Stomach (tissue), 9 donors: Measurements from ENCODE around the gene LILRB3. TPM values are rescaled to one million over a fixed set of nuclear protein-coding genes. Genes with fewer than 3 reads are reported as not detected.

Experiments used
- DNase-seq, 2 donors: peaks; one replicate each; pipeline versions ENCODE4 v3.0.0 to v3.0.0-alpha.2; 2013 to 2019
- H3K27ac ChIP-seq, 5 donors: fragments of 200-600 bp in 4 of 5; sonication (generic) in 4 of 5; one replicate each; pipeline ENCODE4 v1.5.1; 2013 to 2019; ENCODE audit warnings: mild to moderate bottlenecking in 1 of 5, moderate library complexity in 1 of 5
- H3K27me3 ChIP-seq, 3 donors: fragments of 200-600 bp; sonication (generic); one replicate each; pipeline ENCODE4 v1.5.1; 2017 to 2019; ENCODE audit warnings: mixed run types in 1 of 3
- H3K36me3 ChIP-seq, 4 donors: fragments of 200-600 bp; sonication (generic); 1 replicate in 3 of 4; 2 replicates in 1 of 4; pipeline ENCODE4 v1.5.1; 2016 to 2019
- H3K4me1 ChIP-seq, 4 donors: fragments of 200-600 bp; sonication (generic); one replicate each; pipeline ENCODE4 v1.5.1; 2016 to 2019
- H3K4me3 ChIP-seq, 4 donors: fragments of 200-600 bp; sonication (generic) in 3 of 4; one replicate each; pipeline ENCODE4 v1.5.1; 2016 to 2019; ENCODE audit warnings: mild to moderate bottlenecking in 1 of 4
- H3K9me3 ChIP-seq, 4 donors: fragments of 200-600 bp; sonication (generic); one replicate each; pipeline ENCODE4 v1.5.1; 2016 to 2019
- CTCF ChIP-seq, 7 experiments: fragments of 450-650 bp in 4 of 7; fragments of 200-600 bp in 3 of 7; sonication (generic) in 3 of 7; IDR thresholded peaks; one replicate each; pipeline ENCODE4 v1.5.1; 2016 to 2019; ENCODE audit warnings: antibody characterized with exemption in 7 of 7, control low read depth in 2 of 7, mild to moderate bottlenecking in 1 of 7
- EP300 ChIP-seq: sonication (generic); formaldehyde crosslinking; IDR thresholded peaks from one replicate; pipeline ENCODE4 v1.6.1; 2017; ENCODE audit warnings: antibody characterized with exemption
- POLR2A ChIP-seq, 4 donors: fragments of 450-650 bp; IDR thresholded peaks; one replicate each; pipeline ENCODE4 v1.6.1; 2016; ENCODE audit warnings: antibody characterized with exemption in 4 of 4, control low read depth in 2 of 4, mild to moderate bottlenecking in 1 of 4, moderate library complexity in 1 of 4
- POLR2AphosphoS5 ChIP-seq, 3 donors: sonication (generic); formaldehyde crosslinking; IDR thresholded peaks; one replicate each; pipeline ENCODE4 v1.6.1; 2016; ENCODE audit warnings: antibody characterized with exemption in 3 of 3
- WGBS, 5 donors: extraction: QIAGEN DNeasy Blood & Tissue Kit in 3 of 5; methylation state at CpG; one replicate each; pipeline versions ENCODE4 v1.1.5 to v1.1.7; 2013 to 2018; 5-methylcytosine and 5-hydroxymethylcytosine counted together
- intact Hi-C: fragments of 100-400 bp; cut with DNase I; formaldehyde crosslinking; loops from one replicate; pipeline ENCODE4 v1.15.1; 2023; ENCODE audit warnings: low total_unique reads
- polyA plus RNA-seq, 3 donors: library from polyadenylated mRNA; stranded (reverse); fragments of 200-250 nt; gene quantifications; one replicate each; pipeline ENCODE4 v1.2.3, GENCODE V29; 2013
- total RNA-seq, 5 donors: library from RNA; depleted of rRNA; stranded (reverse); fragments of >200 nt; gene quantifications; one replicate each; pipeline versions ENCODE4 v1.1.0 to v1.2.3, GENCODE V29; 2014 to 2016
- donor health status: healthy with polysubstance abuse.
- donor health status: Bipolar disorder and iron deficiency.
- donor health status: healthy.

The LILRB3 gene
- total and polyA plus RNA-seq, 8 donors: 0.89 to 74.7 (median 2.5) TPM; not detected in 1

DNA sequence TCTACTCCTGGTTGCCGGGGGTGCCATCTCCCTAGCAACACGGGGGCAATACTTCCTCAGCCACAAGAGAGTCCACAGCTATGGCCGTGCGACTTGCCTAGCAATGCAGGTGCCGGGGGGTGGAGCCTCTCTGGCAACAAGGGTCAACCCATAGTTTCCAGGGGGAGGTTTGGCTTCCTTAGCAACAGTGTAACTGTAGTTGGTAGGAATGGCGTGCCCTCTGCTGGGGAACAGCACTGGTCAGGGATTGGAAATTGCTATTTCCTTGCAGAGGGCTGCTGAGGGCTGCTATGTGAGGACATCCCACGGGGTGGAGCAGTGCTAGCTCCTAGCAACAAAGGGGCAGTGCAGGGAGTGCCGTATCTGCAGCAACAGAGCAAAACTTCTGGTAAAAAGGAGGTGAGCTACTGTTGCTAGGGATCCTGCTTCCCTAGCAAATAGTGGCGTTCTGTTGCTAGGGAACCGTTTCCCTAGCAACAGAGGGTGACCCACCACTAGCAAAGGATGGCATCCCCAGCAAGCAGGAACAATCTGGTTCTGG is 42.8 kb downstream of the LILRB3 start:
- Histone ChIP-seq H3K4me1 (peaks cover 0 to 14% (median 6%) of the 10 kb centered on the region in 4 donors), H3K27ac (peak overlapping the region in 1 of 5 donors; percentile 12), H3K9me3 (no peaks in the 10 kb centered on the region), H3K36me3 (peaks cover 9 to 66% (median 53%) of the 10 kb centered on the region in 4 donors), H3K27me3 (no peaks in the 10 kb centered on the region), H3K4me3 (no peak overlapping the region)
- intact Hi-C loops: no loop called here
- TF ChIP-seq CTCF (IDR thresholded peaks at IDR 0.05) (peak in 4 of 7 experiments; percentile 24 to 67 (median 48)), POLR2AphosphoS5 (IDR thresholded peaks at IDR 0.05) (peak in 1 of 3 donors; percentile 50), EP300 (no peak)
- peak; percentile 72 to 95 for DNase-seq
- WGBS, 5 donors: 25 to 48% (median 37%) methylated on average over 5 to 10 of the region's 10 CpGs

GRCh38 chr19:54179262-54179852 is 43.5 kb downstream of the LILRB3 start:
- no peak for TF ChIP-seq POLR2AphosphoS5 (IDR thresholded peaks at IDR 0.05)
- TF ChIP-seq EP300: no peak
- no peak for TF ChIP-seq CTCF (IDR thresholded peaks at IDR 0.05)
- TF ChIP-seq POLR2A (IDR thresholded peaks at IDR 0.05): no peak
- Histone ChIP-seq H3K4me3 (no peak overlapping the region), H3K27ac (peak overlapping the region in 1 of 5 donors; percentile 12), H3K36me3 (peaks cover 9 to 66% (median 53%) of the 10 kb centered on the region in 4 donors), H3K27me3 (no peaks in the 10 kb centered on the region), H3K4me1 (peaks cover 0 to 14% (median 6%) of the 10 kb centered on the region in 4 donors), H3K9me3 (no peaks in the 10 kb centered on the region)
- DNase-seq: no peak
- intact Hi-C loops: no loop called here
- 79 to 85% (median 82%) methylated on average over 9 to 10 of the region's 10 CpGs for WGBS, 5 donors

DNA sequence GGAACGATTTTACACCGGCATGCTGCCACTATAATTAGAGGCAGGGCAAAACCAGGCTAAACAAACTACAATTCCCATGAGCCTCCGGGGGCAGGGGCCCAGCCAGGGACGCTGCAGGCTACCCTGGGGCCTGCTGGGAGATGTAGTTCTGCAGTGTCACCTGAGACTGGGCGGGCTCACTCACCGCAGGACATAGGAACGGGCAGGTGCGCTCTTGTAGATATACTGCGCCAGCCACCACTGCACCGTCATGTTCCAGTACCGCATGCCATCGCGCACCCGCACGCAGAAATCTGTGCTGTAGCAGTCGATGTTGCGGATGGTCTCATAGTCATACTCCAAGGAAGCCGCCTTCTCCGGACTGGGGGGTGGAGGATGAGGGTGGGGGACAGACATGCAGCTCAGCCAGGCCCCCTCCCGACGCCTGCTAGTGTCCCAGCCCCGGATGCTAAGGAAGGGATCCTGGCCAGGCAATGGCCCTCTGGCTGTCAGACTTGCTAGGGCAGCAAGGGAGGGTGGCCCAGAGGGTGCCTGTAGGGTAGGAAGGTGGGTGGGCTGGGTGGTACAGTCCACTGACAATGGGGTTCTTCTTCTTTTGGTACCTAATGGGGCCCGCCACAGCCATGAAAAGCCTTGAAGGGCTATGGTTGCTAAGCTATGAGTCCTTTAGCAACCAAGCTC is 44.1 kb downstream of the LILRB3 start:
- Histone ChIP-seq H3K9me3 (no peaks in the 10 kb centered on the region), H3K4me3 (no peak overlapping the region), H3K36me3 (peaks cover 9 to 66% (median 53%) of the 10 kb centered on the region in 4 donors), H3K27me3 (no peaks in the 10 kb centered on the region), H3K4me1 (peaks cover 0 to 14% (median 6%) of the 10 kb centered on the region in 4 donors), H3K27ac (no peak overlapping the region)
- peak; percentile 51 to 71 for DNase-seq
- intact Hi-C loops: no loop called here
- TF ChIP-seq EP300 (no peak), POLR2AphosphoS5 (IDR thresholded peaks at IDR 0.05) (no peak), POLR2A (IDR thresholded peaks at IDR 0.05) (no peak), CTCF (IDR thresholded peaks at IDR 0.05) (no peak)
- WGBS, 5 donors: 69 to 82% (median 76%) methylated on average over 14 to 23 of the region's 23 CpGs

GRCh38 chr19:54173951-54174834 is 48.6 kb downstream of the LILRB3 start:
- H3K36me3 ChIP-seq: peaks cover 9 to 31% (median 22%) of the 10 kb centered on the region in 4 donors
- peaks cover 0 to 12% (median 4%) of the 10 kb centered on the region in 3 donors for H3K27me3 ChIP-seq
- WGBS, 5 donors: 69 to 88% (median 82%) methylated on average over 19 to 25 of the region's 25 CpGs
- no peak overlapping the region for H3K4me3 ChIP-seq
- H3K9me3 ChIP-seq: no peaks in the 10 kb centered on the region
- no peak for DNase-seq
- intact Hi-C loops: loop anchor here (5.0 kb wide), 1 partner anchor 58 kb away; no protein-coding TSS in a partner anchor
- TF ChIP-seq CTCF (IDR thresholded peaks at IDR 0.05): no peak
- no peak for TF ChIP-seq POLR2AphosphoS5 (IDR thresholded peaks at IDR 0.05)
- no peak for TF ChIP-seq EP300
- no peak for TF ChIP-seq POLR2A (IDR thresholded peaks at IDR 0.05)
- peaks cover 9 to 19% (median 14%) of the 10 kb centered on the region in 4 donors for H3K4me1 ChIP-seq
- H3K27ac ChIP-seq: no peak overlapping the region
